Duodenal mucosa (tissue), 2 donors: ENCODE results near the gene CYBC1.

Experiments
- H3K27ac ChIP-seq: one replicate; pipeline ENCODE4 v1.7.0; 2013; ENCODE audit warnings: low read depth, low read length
- H3K27me3 ChIP-seq, 2 donors: one replicate each; pipeline ENCODE4 v1.7.0; 2013; ENCODE audit warnings: low read length in 2 of 2, control low read depth in 1 of 2; ENCODE audit not compliant: insufficient read depth in 2 of 2, control insufficient read depth in 1 of 2
- H3K36me3 ChIP-seq, 2 donors: one replicate each; pipeline ENCODE4 v1.7.0; 2013; ENCODE audit warnings: low read length in 2 of 2, control low read depth in 1 of 2; ENCODE audit not compliant: insufficient read depth in 2 of 2, control insufficient read depth in 1 of 2
- H3K4me1 ChIP-seq, 2 donors: one replicate each; pipeline ENCODE4 v1.7.0; 2013; ENCODE audit warnings: low read length in 2 of 2, control low read depth in 1 of 2; ENCODE audit not compliant: insufficient read depth in 2 of 2, control insufficient read depth in 1 of 2
- H3K4me3 ChIP-seq, 2 donors: one replicate each; pipeline ENCODE4 v1.7.0; 2013; ENCODE audit warnings: low read length in 2 of 2, low read depth in 1 of 2
- H3K9ac ChIP-seq, 2 donors: one replicate each; pipeline ENCODE4 v1.7.0; 2013; ENCODE audit warnings: low read length in 2 of 2, low read depth in 1 of 2
- H3K9me3 ChIP-seq, 2 donors: one replicate each; pipeline ENCODE4 v1.7.0; 2013; ENCODE audit warnings: low read length in 2 of 2, control low read depth in 1 of 2; ENCODE audit not compliant: control insufficient read depth in 1 of 2

CYBC1 gene

DNA sequence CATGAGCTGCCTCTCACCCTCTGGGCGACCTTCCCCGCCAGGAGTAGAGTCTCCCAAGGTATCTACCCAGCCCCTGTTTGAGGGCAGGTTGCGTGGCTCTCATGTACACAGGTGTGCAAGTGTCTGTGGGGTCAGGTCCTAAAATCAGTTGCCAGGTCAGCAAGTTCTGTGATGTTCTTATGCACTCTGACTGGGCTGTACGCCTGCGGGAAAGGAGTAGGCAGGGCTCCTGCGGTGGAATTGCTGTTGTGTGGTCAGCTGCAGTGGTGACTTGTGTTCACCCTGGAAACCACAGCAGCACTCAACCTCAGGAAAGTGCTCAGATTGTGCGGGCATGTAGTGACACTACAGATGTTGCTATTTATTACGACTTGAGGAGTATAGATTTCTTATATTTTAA lies 27.4 kb upstream of the CYBC1 start:
- H3K36me3 ChIP-seq = peaks cover 22 to 58% of the 10 kb centered on the region in 2 donors
- no peaks in the 10 kb centered on the region for H3K27me3 ChIP-seq
- no peak overlapping the region for H3K9ac ChIP-seq
- H3K9me3 ChIP-seq = no peaks in the 10 kb centered on the region
- no peaks in the 10 kb centered on the region for H3K4me1 ChIP-seq
- no peak overlapping the region for H3K4me3 ChIP-seq
- no peak overlapping the region for H3K27ac ChIP-seq

- Histone ChIP-seq H3K36me3 (peaks cover 22 to 51% of the 10 kb centered on the region in 2 donors), H3K9me3 (no peaks in the 10 kb centered on the region), H3K27me3 (no peaks in the 10 kb centered on the region), H3K9ac (no peak overlapping the region), H3K4me3 (no peak overlapping the region), H3K4me1 (no peaks in the 10 kb centered on the region), H3K27ac (no peak overlapping the region)
These were observed 24.9 kb upstream of the CYBC1 start for GRCh38 chr17:82475458-82475857.

- no peak overlapping the region for H3K9ac ChIP-seq
- no peak overlapping the region for H3K27ac ChIP-seq
- H3K27me3 ChIP-seq = no peaks in the 10 kb centered on the region
- no peaks in the 10 kb centered on the region for H3K4me1 ChIP-seq
- H3K4me3 ChIP-seq = no peak overlapping the region
- H3K36me3 ChIP-seq = peaks cover 14 to 46% of the 10 kb centered on the region in 2 donors
- H3K9me3 ChIP-seq = no peaks in the 10 kb centered on the region
These were observed 23.9 kb upstream of the CYBC1 start for GRCh38 chr17:82474223-82475010.

DNA sequence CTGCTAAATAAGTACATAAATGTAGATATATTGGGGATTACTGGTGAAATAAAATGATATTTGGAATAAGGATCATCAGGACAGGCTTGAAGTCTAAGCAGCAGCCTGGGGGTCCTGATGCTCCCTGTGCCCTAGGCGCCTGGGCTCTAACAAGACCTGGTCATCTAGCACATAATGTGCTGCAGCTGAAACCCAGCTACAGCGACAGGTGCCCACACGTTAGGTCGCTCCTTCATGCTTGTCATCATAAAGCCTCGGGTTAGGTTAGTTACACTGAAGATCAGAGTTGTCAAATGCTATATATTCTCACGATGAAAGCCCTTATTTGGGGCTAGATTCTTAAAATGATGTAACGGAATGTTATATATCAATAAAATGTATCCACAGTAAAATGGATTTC lies 19.5 kb upstream of the CYBC1 start:
- Histone ChIP-seq H3K9ac (no peak overlapping the region), H3K27me3 (no peaks in the 10 kb centered on the region), H3K4me3 (no peak overlapping the region), H3K4me1 (no peaks in the 10 kb centered on the region), H3K36me3 (peaks cover 19 to 56% of the 10 kb centered on the region in 2 donors), H3K9me3 (no peaks in the 10 kb centered on the region), H3K27ac (no peak overlapping the region)

- no peak overlapping the region for H3K27ac ChIP-seq
- no peaks in the 10 kb centered on the region for H3K27me3 ChIP-seq
- H3K4me3 ChIP-seq = no peak overlapping the region
- peaks cover 22 to 56% of the 10 kb centered on the region in 2 donors for H3K36me3 ChIP-seq
- no peaks in the 10 kb centered on the region for H3K9me3 ChIP-seq
- no peak overlapping the region for H3K9ac ChIP-seq
- H3K4me1 ChIP-seq = no peaks in the 10 kb centered on the region
These were observed 18.1 kb upstream of the CYBC1 start for GRCh38 chr17:82468692-82469091.

DNA sequence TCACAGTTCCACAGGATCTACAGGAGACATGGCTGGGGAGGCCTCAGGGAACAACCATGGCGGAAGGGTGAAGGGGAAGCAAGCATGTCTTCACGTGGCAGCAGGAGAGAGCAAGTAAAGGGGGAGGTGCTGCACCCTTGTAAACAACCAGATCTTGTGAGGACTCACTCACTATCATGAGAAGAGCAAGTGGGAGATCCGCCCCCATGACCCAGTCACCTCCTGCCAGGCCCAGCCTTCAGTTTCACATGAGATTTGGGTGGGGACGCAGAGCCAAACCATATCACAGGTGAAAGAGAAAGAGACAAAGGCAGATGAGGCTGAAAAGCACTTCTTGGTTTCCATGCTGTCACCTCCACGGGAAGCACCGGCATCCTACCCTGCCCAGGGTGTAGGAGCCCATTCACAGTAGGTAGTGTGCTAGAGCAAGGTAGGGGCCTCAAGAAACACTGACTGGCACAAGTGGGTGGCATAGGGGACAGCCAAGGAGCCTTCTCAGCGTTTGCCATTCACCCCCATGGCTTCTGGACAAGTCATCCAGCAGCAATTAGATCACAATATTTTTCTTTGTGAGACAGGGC lies 14.6 kb upstream of the CYBC1 start:
- no peak overlapping the region for H3K4me3 ChIP-seq
- no peaks in the 10 kb centered on the region for H3K27me3 ChIP-seq
- H3K36me3 ChIP-seq = peaks cover 32 to 78% of the 10 kb centered on the region in 2 donors
- H3K4me1 ChIP-seq = peaks cover 0 to 6% of the 10 kb centered on the region in 2 donors
- no peak overlapping the region for H3K27ac ChIP-seq
- H3K9ac ChIP-seq = no peak overlapping the region
- no peaks in the 10 kb centered on the region for H3K9me3 ChIP-seq

- H3K36me3 ChIP-seq = peaks cover 32 to 74% of the 10 kb centered on the region in 2 donors
- no peaks in the 10 kb centered on the region for H3K9me3 ChIP-seq
- peaks cover 0 to 6% of the 10 kb centered on the region in 2 donors for H3K4me1 ChIP-seq
- H3K27me3 ChIP-seq = no peaks in the 10 kb centered on the region
- H3K9ac ChIP-seq = no peak overlapping the region
- H3K4me3 ChIP-seq = no peak overlapping the region
- no peak overlapping the region for H3K27ac ChIP-seq
These were observed 14.0 kb upstream of the CYBC1 start for GRCh38 chr17:82464567-82464929.

DNA sequence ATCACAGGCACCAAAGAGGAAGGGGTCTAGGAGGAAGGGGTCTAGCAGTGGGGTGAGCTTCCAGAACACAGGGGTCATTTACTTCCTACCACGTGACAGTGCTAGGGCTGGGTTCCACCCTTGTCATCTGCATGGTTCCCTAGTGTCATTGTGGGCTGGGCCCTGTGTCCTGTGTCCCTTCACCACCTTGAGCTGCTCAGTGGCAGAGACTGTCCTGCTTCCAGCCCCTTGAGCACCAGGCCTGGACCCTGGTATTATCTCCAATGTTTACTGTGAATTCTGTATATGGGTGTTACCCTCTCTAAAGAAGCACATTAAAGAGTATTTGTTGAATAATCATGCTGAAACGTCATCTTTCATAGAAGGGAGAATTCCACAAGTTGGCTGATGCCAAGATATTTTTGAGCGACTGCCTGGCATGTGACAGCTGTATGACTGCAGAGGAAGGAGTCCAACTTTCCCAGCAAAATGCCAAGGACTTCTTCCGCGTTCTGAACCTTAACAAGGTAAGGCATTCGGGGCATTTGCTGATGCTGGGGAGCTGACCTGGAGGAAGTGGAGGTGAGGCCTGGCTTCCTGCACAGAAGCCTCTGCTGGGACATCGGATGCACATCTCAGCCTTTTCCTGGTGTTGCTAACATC lies 13.5 kb upstream of the CYBC1 start:
- H3K4me3 ChIP-seq = no peak overlapping the region
- H3K27me3 ChIP-seq = no peaks in the 10 kb centered on the region
- H3K4me1 ChIP-seq = peaks cover 5 to 6% of the 10 kb centered on the region in 2 donors
- peaks cover 32 to 71% of the 10 kb centered on the region in 2 donors for H3K36me3 ChIP-seq
- H3K9ac ChIP-seq = no peak overlapping the region
- H3K27ac ChIP-seq = no peak overlapping the region
- no peaks in the 10 kb centered on the region for H3K9me3 ChIP-seq

- Histone ChIP-seq H3K27ac (no peak overlapping the region), H3K9me3 (no peaks in the 10 kb centered on the region), H3K4me3 (no peak overlapping the region), H3K27me3 (no peaks in the 10 kb centered on the region), H3K36me3 (peaks cover 32 to 65% of the 10 kb centered on the region in 2 donors), H3K9ac (no peak overlapping the region), H3K4me1 (peaks cover 6 to 7% of the 10 kb centered on the region in 2 donors)
These were observed 12.8 kb upstream of the CYBC1 start for GRCh38 chr17:82463391-82463790.

GRCh38 chr17:82461827-82462524 lies 11.4 kb upstream of the CYBC1 start:
- no peak overlapping the region for H3K27ac ChIP-seq
- peaks cover 32 to 60% of the 10 kb centered on the region in 2 donors for H3K36me3 ChIP-seq
- H3K4me3 ChIP-seq = no peak overlapping the region
- no peak overlapping the region for H3K9ac ChIP-seq
- no peaks in the 10 kb centered on the region for H3K27me3 ChIP-seq
- H3K4me1 ChIP-seq = peaks cover 13 to 15% of the 10 kb centered on the region in 2 donors
- no peaks in the 10 kb centered on the region for H3K9me3 ChIP-seq
